Upper lobe of left lung (tissue), 6 donors: ENCODE measurements around the gene AK9. TPM values are rescaled to one million over a fixed set of nuclear protein-coding genes. Genes with fewer than 3 reads are reported as not detected.
"Not testable (repeated sequence)": the region's sequence is repeated elsewhere in the genome, so short reads cannot be mapped to it uniquely, and the experiment has no call there.

ENCODE experiments used
- ATAC-seq, 2 donors: fragments of 200-7000 bp; cut with Tn5 transposase; one replicate each; pipeline ENCODE4 v1.9.1; 2022; ENCODE audit warnings: mild to moderate bottlenecking in 2 of 2, moderate library complexity in 2 of 2; ENCODE audit not compliant: low FRiP score in 2 of 2
- DNase-seq, 2 donors: peaks; one replicate each; pipeline ENCODE4 v3.0.0-alpha.2; 2019 to 2020
- H3K27ac ChIP-seq, 4 donors: fragments of 200-600 bp; sonication (generic); one replicate each; pipeline ENCODE4 v1.5.1; 2016 to 2019
- H3K27me3 ChIP-seq, 4 donors: fragments of 200-600 bp; sonication (generic); one replicate each; pipeline ENCODE4 v1.5.1; 2017 to 2019
- H3K36me3 ChIP-seq, 4 donors: fragments of 200-600 bp; sonication (generic); one replicate each; pipeline ENCODE4 v1.5.1; 2016 to 2019
- H3K4me1 ChIP-seq, 4 donors: fragments of 200-600 bp; sonication (generic); one replicate each; pipeline ENCODE4 v1.5.1; 2018 to 2019
- H3K4me3 ChIP-seq, 4 donors: fragments of 200-600 bp; sonication (generic); one replicate each; pipeline ENCODE4 v1.5.1; 2017 to 2019; ENCODE audit warnings: mild to moderate bottlenecking in 2 of 4, moderate library complexity in 1 of 4
- H3K9me3 ChIP-seq, 4 donors: fragments of 200-600 bp; sonication (generic); one replicate each; pipeline ENCODE4 v1.5.1; 2018 to 2019
- EP300 ChIP-seq, 4 donors: sonication (generic); formaldehyde crosslinking; IDR thresholded peaks; one replicate each; pipeline ENCODE4 v1.5.1; 2017; ENCODE audit warnings: antibody characterized with exemption in 4 of 4, control low read depth in 2 of 4
- POLR2A ChIP-seq, 4 donors: fragments of 450-650 bp; IDR thresholded peaks; one replicate each; pipeline ENCODE4 v1.5.1; 2016 to 2017; ENCODE audit warnings: antibody characterized with exemption in 4 of 4, mild to moderate bottlenecking in 2 of 4
- POLR2AphosphoS5 ChIP-seq, 2 donors: sonication (generic); formaldehyde crosslinking; IDR thresholded peaks; one replicate each; pipeline ENCODE4 v1.5.1; 2017; ENCODE audit warnings: antibody characterized with exemption in 2 of 2
- whole genome bisulfite sequencing, 2 donors: methylation state at CpG; one replicate each; pipeline ENCODE4 v1.1.5; 2017 to 2018; 5-methylcytosine and 5-hydroxymethylcytosine counted together
- total RNA-seq, 6 donors: library from RNA; depleted of rRNA in 4 of 6; stranded (reverse); fragments of >200 nt in 4 of 6; gene quantifications; one replicate each; pipeline versions ENCODE4 v1.1.0 to v1.2.1, GENCODE V29; 2016 to 2021
- TF ChIP-seq, protein P1 (sequence below), 6 experiments: fragments of 450-650 bp in 4 of 6; fragments of 200-600 bp in 2 of 6; sonication (generic) in 2 of 6; IDR thresholded peaks; one replicate each; pipeline ENCODE4 v1.5.1; 2016 to 2019; ENCODE audit warnings: antibody characterized with exemption in 6 of 6
- donor health status: DM: no; HTN: no; CAD: no; lungs with moderate emphysema.
- donor health status: DM: no; HTN: yes; CAD: no; lungs with severe emphysema.

AK9 gene
- total RNA-seq, 6 donors from 2014 or later: 5.9 to 48.2 (median 13.0) TPM

DNA sequence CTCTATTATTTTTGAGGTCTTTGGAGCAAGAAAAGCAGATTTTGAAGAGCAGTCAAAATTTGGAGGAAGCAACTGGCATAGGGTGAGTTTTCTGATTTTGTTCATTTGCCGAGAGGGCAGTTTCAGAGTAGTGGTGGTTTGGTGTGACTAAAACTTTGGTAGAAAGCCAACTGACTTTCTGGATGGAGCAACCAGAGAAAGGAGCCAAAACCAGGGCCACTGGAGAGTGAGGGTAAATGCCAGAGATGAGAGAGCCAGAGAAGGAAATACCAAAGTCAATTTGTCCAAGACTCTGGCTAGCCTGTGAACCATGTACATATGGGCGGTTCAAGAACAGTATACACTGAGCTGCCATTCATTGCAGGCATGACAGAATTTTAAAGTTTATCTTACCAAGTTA, 167.5 kb downstream of the AK9 start:
- DNase-seq (no peak), ATAC-seq (peak in 1 of 2 donors; percentile 8)
- H3K4me3 ChIP-seq: no peak overlapping the region
- no peak overlapping the region for H3K27ac ChIP-seq
- TF ChIP-seq POLR2A (IDR thresholded peaks at IDR 0.05) (no peak), EP300 (IDR thresholded peaks at IDR 0.05) (no peak), POLR2AphosphoS5 (IDR thresholded peaks at IDR 0.05) (no peak)
- TF ChIP-seq, protein P1, sequence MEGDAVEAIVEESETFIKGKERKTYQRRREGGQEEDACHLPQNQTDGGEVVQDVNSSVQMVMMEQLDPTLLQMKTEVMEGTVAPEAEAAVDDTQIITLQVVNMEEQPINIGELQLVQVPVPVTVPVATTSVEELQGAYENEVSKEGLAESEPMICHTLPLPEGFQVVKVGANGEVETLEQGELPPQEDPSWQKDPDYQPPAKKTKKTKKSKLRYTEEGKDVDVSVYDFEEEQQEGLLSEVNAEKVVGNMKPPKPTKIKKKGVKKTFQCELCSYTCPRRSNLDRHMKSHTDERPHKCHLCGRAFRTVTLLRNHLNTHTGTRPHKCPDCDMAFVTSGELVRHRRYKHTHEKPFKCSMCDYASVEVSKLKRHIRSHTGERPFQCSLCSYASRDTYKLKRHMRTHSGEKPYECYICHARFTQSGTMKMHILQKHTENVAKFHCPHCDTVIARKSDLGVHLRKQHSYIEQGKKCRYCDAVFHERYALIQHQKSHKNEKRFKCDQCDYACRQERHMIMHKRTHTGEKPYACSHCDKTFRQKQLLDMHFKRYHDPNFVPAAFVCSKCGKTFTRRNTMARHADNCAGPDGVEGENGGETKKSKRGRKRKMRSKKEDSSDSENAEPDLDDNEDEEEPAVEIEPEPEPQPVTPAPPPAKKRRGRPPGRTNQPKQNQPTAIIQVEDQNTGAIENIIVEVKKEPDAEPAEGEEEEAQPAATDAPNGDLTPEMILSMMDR (IDR thresholded peaks at IDR 0.05): no peak
- H3K27me3 ChIP-seq: no peaks in the 10 kb centered on the region
- 60 to 63% methylated on average over 2 of the region's 2 CpGs for WGBS, 2 donors
- H3K4me1 ChIP-seq: no peaks in the 10 kb centered on the region
- H3K36me3 ChIP-seq: no peaks in the 10 kb centered on the region
- H3K9me3 ChIP-seq: peaks cover 0 to 4% (median 0%) of the 10 kb centered on the region in 4 donors

DNA sequence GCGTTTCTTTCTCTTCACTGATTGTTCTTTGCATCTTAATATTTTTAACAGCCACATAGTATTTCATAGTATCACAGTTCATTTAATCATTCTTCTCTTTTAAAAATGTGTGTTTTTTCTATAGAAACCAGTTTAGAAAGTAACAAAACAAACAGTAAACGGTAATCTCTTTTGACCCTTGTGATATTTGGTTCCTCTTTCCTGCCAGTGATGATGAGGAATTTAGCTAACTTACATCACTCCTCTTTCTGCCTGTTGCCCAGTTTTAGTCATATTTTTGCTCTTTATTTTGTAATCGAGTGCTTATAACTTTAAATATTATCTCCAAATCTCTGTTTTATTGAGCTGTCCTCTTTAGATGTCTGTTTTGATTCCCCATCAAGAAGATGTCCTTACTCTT, 169.9 kb downstream of the AK9 start:
- 74 to 78% methylated on average over 3 of the region's 3 CpGs for WGBS, 2 donors
- H3K27me3 ChIP-seq: no peaks in the 10 kb centered on the region
- no peaks in the 10 kb centered on the region for H3K4me1 ChIP-seq
- no peak overlapping the region for H3K27ac ChIP-seq
- DNase-seq: no peak
- TF ChIP-seq, protein P1 (IDR thresholded peaks at IDR 0.05): no peak
- no peak for TF ChIP-seq EP300 (IDR thresholded peaks at IDR 0.05)
- TF ChIP-seq POLR2AphosphoS5 (IDR thresholded peaks at IDR 0.05): no peak
- TF ChIP-seq POLR2A (IDR thresholded peaks at IDR 0.05): no peak
- H3K9me3 ChIP-seq: peaks cover 0 to 4% (median 0%) of the 10 kb centered on the region in 4 donors
- H3K4me3 ChIP-seq: no peak overlapping the region
- no peaks in the 10 kb centered on the region for H3K36me3 ChIP-seq
- no peak for ATAC-seq

DNA sequence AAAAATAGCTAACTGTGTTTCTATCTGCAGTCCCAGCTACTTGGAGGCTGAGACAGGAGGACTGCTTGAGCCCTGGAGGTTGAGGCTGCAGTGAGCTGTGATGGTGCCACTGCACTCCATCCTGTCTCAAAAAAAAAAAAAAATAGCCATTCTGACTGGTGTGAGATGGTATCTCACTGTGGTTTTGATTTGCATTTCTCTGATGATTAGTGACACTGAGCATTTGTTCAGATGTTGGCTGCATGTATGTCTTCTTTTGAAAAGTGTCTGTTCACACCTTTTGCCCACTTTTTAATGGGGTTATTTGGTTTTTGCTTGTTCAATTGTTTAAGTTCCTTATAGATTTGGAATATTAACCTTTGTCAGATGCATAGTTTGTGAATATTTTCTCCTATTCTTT, 171.4 kb downstream of the AK9 start:
- H3K27ac ChIP-seq, H3K4me3 ChIP-seq, H3K9me3 ChIP-seq, ATAC-seq, H3K4me1 ChIP-seq, DNase-seq, H3K36me3 ChIP-seq, H3K27me3 ChIP-seq: not testable (repeated sequence)

DNA sequence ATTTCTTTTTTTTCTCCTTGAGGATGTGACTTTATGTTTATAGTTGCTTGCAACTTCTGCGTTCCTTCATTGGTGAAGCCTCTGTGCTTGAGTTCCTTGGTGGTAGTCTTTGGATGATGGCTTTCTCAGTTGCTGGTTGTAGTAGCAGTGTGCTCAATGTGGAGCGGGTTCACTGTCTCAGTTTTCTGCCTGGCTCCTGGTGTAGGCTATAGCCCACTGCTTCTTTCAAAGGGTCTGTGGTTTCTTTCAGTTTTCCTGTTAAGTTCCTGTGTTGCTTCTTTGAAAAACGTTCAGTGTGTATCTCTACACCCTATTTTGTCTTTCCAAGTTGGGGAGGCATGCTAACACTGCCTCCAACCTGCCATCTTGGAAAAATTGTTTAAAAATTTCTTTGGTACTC, 174.1 kb downstream of the AK9 start:
- DNase-seq (no peak), ATAC-seq (no peak)
- no peak for TF ChIP-seq EP300 (IDR thresholded peaks at IDR 0.05)
- no peak for TF ChIP-seq POLR2AphosphoS5 (IDR thresholded peaks at IDR 0.05)
- TF ChIP-seq POLR2A (IDR thresholded peaks at IDR 0.05): no peak
- TF ChIP-seq, protein P1 (IDR thresholded peaks at IDR 0.05): no peak
- Histone ChIP-seq H3K36me3 (no peaks in the 10 kb centered on the region), H3K4me1 (peaks cover 0 to 6% (median 0%) of the 10 kb centered on the region in 4 donors), H3K27me3 (no peaks in the 10 kb centered on the region), H3K27ac (no peak overlapping the region), H3K9me3 (no peaks in the 10 kb centered on the region), H3K4me3 (no peak overlapping the region)
- 48 to 67% methylated on average over 3 of the region's 3 CpGs for WGBS, 2 donors

DNA sequence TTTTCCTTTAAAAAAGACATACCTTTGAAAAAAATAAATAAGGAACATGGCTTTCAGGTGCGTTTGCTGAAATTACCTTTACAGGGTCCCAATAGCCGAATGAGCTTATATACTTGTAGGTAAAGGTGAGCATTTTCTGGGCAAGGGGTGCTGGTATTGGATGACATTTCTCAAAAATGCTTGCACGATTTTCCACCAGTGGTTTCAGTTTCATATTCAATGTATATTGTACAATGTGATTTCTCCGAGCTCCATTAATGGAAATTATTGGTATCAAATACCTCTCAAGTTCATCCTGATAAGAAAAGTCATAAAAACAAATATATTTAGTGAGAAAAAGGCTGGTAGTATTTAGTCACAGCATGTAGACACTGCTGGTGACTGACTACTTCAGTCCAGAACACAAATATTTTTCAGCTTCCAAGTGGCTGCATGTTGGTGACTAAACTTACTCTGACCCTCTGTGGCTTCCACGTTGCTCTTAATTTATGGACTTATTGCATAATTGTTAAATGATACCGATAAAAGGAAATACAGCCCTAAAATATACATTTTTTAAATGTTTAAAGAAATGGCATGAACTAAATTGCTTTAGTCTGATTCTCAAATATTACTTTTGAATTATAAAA, 175.1 kb downstream of the AK9 start:
- Histone ChIP-seq H3K9me3 (no peaks in the 10 kb centered on the region), H3K4me1 (peaks cover 0 to 6% (median 0%) of the 10 kb centered on the region in 4 donors), H3K4me3 (peak overlapping the region in 2 of 4 donors; percentile 28 to 33), H3K36me3 (no peaks in the 10 kb centered on the region), H3K27me3 (no peaks in the 10 kb centered on the region), H3K27ac (no peak overlapping the region)
- TF ChIP-seq POLR2AphosphoS5 (IDR thresholded peaks at IDR 0.05) (no peak), POLR2A (IDR thresholded peaks at IDR 0.05) (no peak), EP300 (IDR thresholded peaks at IDR 0.05) (no peak)
- TF ChIP-seq, protein P1 (IDR thresholded peaks at IDR 0.05): no peak
- ATAC-seq: no peak
- WGBS, 2 donors: 44% methylated on average over 6 of the region's 6 CpGs
- DNase-seq: no peak
